NCI-H524 (cell line): ENCODE data around the gene TMEM100.

ENCODE experiments used
- DNase-seq, 2 experiments: peaks; one replicate each; lab custom pipeline; 2025; lab: John Stamatoyannopoulos, UW

TMEM100 gene

DNA sequence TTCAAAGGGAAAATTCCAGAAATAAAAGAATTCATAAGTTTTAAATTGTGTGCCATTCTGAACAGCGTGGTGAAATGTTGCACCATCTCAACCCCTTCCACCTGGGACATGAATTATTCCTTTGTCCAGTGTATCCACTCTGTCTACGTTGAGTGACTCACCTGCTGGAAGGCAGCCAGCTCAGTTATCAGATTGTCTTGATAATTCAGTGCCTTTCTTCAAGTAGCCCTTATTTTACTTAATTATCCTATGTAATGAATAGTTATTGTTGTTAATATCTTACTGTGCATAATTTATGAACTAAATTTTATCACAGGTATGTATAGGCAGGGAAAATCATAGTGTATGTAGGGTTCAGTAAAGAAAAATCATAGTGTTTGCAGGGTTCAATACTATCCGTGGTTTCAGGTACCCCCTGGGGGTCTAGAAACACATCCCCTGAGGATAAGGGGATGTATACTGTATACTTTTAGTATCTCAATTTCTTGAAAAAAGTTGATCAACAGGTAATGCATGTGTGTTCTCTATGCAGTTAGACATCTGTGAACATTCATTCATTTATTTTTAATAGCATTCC is 20.5 kb upstream of the TMEM100 start:
- DNase-seq = no peak

DNA sequence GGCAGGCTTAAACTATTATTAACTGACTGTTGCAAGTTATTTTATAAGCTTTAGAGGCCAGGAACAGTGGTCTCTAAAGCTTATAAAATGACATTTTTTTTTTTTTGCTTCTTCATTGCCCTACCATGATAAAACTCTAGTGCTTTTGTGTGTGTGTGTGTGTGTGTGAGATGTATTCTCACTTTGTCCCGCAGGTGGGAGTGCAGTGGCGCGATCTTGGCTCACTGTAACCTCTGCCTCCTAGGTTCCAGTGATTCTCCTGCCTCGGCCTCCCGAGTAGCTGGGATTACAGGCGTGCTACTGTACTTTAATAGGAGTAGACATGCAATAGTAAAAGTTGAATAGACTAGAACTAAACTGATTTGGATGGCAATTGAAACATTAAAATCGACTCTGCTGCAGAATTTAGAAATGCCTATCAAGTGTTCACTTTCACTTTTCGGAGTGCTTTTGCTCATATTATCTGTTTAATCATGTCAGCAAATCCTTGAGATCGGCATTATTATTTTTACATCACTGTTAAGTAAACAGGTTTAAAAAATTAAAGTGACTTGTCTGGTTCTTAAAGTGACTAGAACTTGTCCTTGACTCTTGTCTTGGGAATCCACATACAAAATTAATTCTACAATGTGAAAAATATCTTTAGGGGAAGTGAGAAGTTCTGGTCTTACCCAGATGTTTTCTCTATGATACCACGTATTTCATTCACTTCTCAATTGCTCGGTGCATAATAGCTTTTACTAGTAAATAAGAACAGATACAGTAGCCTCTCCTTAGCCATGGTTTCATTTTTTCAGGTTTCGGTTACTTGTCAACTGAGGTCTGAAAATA is 19.8 kb upstream of the TMEM100 start:
- no peak for DNase-seq

DNA sequence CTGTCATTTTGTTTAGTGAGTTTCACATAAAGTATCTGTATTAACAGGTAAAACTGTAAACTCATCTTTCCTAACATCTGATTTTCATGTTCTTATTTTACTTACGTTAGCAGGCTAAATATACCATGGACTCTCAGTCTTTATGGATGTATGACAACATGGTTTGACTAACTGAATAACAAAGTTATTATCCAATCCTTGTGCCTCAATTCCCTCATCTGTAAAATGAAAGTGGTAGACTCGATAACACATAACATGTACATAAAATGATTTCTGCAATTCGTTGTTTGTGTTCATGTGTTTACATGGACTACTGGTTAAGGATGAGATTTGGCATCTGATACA is 18.7 kb upstream of the TMEM100 start:
- DNase-seq = no peak

DNA sequence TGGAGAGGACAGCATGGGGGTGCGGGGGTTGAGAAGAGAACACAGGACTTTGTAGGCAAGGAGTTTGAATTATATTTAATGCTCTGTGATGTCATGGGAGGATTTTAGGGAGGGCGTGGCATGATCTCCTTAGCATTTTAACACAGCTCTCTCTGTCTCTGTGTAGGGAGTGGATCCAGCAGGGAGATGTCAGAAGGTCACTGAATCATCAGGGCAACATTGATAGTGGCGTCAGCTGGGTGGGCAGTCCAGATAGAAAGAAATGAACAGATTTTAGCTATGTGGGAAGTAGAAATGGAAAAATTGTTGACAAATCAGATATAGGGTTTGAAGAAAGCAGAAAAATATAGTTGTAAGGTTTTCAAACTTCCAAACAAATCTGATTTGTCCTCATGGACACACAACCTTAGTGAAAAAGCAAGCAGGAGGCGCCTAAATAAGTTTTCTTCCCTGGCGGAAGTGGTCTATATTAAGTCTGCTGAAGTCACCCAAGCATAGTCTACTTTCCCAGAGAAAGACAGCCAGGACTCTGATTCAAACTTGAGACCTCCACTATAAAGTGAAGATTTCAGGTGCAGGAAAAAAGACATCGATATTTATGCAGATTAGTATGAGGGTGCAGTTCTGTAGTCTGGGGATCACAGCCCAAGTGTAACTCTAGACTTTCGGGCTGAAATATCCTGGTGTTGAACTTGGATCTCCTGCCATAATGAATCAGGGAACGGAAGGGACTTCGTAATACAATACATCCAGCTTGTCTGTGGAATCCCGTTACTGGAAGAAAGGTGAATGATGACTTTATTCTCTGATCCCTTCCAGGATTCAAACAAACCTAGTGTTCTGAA is 18.1 kb upstream of the TMEM100 start:
- no peak for DNase-seq

DNA sequence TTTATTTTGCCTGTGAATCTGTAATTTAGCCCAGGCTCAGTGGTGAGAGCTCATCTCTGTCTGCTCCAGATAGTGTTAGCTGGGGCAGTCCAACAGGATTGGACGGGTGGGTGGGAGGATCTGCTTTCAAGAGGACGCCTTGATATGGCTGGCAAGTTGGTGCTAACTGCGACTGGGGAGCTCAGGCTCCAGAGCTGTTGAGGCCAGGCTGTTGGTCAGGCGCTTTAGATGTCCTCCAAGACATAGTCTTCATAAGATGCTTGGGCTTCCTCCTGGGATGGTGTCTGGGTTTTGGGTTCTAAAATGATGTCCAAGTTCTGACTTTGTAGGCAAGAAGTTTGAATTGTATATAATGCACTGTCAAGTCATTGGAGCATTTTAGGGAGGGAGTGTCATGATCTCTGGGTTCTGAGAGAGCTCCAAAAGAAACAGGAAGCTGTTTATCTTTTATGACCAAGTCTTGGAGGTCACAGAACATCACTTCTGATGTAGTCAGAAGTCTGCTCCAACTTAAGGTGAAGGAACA is 15.4 kb upstream of the TMEM100 start:
- no peak for DNase-seq

DNA sequence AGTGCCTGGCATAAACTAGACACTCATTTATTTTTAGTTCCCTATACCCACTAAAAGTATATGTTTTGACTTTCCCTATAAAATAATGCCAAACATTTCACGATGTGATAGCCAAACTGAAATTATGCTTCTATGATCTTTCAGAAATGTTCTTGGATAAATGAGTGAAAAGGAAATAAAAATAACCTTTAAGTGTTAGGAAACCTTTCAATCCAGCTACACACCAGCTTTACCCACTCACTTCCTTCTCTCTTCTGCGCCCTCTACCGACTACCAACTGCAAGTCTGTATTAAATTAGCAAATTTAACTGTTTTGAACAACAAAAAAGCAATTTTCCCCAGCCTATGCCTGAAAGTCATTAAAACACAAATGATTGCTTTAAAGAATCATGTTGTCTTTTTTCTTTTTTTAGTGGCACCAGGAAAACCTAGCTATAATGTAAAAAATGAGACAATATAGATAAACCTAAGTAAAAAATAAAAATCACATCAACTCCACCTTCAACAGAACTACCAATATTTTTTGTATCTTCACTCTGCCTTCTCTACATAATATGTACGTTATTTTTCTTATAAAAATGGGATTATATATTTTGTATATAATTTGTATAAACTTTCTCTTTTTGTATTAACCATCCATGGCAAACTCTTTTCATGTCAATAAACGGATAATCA is 13.2 kb upstream of the TMEM100 start:
- peak in 1 of 2 experiments; percentile 37 for DNase-seq

DNA sequence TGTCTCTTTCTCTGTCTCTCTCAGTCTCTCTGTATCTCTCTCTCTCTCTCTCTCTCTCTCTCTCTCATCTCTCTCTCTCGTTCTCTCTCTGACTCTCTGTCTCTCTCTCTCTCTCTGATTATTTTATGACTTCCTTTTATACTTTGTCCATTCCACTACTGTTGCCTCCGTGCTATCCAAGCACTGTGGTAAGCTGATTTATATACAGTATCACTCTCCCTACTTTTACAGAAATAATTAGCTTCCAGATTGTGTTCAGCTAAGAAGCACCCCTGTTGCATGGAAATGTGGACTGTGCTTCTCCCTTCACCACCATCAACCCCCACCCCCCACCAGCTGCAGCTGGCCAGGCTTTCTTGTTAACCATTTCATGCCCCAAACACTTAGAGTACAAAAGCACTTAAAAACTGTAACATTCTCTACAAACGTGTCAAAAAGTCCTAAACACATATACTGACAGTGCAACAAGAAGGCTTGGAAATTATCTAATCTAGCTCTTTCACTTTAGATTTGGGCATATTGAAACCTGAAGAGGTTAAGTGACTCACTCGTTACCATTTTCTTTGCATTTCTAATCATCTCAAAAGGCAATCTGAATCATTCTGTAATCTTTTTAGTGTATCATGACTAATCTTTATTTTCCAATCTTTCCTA is 11.6 kb upstream of the TMEM100 start:
- peak; percentile 20 to 54 for DNase-seq

DNA sequence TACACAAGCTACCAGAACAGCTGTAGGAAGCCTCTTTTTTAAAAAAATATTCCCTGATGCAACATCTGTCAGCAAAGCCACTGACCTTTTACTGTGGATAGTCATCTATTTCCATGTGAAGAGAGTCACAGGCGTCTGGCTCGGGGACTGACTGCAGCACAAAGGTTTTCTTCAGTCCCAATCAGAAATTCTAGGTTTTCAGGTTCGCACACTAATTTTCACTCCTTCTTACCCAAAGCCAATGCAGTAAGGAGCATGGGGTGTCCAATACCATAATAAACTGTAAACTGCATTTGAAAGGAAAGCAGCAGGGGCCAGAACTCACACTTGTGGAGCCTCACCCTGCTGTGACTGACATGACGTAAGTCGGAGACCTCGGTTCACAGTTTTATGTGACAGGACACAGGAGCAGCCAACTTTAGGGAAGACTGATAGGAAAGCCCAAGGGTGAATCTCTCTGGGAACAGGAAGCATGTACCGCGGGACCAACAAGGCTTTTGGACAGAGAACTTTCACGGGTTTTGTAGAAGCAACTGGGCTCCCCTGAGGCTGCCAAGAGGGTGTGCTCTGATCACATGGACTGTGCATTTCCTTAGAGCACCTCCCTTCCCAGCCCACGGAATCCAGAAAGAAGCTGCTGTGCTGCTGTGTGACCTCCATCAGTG is 9.1 kb upstream of the TMEM100 start:
- no peak for DNase-seq

DNA sequence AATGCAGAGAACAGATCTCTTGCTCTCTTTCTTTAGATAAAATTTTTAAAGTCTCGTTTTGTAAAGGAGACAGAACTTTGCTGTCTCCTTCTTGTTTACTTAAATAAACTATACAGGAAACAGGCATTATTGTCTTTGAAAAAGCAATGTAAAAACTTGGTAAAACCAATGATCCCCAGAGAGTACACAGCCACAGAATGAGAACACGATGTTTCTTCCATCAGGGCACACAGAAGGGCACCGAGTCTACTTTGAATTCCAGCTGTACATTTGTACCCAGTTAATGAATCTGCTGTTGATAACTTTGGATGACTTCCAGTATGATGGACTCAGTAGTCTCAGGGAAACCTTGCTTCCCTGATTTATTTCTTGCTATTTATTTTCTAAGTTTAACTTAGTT is 8.1 kb upstream of the TMEM100 start:
- DNase-seq = no peak

DNA sequence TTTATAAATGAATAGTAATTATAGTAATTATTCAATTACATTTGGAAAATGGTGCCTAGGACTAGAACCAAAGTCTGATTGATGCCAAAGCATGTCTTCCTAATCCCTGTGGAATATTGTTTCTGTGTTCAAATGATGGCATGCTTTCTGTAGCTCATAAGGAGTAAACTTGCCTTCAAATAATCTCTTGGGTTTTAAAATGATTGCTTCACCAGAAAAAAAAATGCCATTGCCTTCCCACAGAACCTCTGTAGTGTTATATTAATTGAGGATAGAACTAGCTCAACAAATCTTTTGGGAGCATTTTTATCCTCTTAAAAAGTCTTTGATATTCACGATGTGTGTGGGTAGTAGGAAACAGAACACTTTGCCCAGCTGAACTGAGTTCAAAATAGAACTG is 7.7 kb upstream of the TMEM100 start:
- no peak for DNase-seq

DNA sequence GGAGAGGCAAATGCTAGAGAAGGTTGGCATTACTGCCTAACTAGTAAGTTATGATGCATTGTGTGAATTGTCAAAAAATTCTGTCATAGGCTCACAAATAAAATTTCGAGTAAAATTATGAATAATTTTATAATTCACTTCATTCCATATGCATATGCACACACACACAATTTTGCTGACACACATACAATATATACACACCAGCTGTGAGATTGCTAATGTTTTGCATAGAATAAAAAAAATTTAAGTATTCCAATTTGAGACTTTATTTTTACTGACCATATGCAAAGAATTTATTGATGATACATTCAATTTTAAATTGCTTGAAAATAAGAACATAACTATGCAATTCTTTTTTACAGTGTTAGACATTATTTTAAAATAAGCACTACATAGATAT is 6.8 kb upstream of the TMEM100 start:
- DNase-seq = no peak

DNA sequence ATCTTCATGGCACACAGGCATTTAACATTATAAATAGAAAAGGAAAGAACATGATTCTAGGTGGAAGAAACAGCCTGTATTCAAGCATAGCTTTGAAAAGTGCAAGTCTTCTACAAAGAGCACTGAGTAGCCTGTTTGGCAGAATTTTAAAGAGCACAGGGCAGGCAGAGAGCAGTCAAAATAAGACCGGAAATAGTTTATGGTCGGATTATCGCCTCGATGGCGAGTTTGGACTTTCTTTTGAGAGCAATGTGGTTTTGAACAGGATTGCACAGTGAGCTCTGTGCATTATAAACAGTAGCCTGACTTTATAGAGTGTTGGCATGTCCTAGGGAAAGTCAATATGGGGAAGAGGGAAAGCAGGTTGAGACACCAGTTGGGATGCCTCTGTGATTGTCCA is 6.2 kb upstream of the TMEM100 start:
- DNase-seq = no peak

DNA sequence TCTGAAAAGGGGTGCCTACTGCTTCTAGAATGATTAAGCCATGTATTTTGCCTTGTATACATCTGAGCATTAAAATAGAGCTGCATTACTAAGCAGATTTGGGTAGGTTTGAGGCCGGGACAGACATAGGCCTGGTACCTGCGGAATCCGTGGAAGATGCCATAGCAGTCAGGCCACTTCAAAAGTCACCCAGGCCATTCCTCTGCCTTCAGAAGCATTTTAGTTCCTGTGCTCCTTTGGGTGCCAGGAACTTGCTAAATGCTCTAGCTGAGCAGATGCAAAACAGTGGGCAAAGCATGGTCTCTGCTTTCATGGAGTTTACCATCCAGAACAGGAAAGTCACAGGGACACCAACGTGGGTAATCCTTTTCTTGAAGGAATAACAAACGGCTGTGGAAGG is 5.7 kb upstream of the TMEM100 start:
- no peak for DNase-seq

DNA sequence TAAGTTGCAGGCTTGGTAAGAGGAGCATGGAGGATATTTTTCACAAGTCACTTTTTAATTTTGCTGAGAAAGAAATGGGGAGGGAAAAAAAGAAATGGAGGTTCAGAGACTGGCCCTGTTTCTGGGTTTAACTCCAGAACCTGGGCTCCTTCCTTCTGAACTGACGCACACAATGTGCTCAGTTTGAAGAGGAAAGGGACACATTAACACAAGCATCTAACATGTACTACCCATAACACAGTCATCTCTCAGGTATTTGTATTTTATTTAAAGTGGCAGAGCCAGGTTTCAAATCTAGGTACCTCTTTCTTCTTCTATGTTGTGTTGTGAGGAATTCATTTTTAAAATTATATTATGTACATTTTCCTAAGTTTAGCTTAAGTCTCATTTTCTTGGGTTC is 5.3 kb upstream of the TMEM100 start:
- DNase-seq = no peak

DNA sequence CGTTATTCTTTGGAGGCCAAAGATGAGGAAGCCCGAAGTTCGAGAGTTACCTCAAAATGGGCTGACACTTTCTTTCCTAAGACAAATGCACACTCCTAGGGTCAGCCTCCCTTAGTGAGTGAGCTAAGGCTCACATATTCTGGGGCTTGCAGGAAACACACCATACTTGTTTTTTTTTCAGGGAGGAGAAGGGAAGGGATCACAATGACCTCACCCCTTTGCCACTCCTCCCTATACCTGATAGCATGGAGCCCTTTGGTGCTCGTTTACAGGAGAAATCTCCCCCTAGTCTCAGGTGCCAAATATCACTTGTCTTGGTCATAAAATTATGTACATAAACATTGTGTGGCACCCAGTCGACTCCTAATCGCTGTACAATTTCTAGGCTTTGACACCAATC is 4.6 kb upstream of the TMEM100 start:
- no peak for DNase-seq

DNA sequence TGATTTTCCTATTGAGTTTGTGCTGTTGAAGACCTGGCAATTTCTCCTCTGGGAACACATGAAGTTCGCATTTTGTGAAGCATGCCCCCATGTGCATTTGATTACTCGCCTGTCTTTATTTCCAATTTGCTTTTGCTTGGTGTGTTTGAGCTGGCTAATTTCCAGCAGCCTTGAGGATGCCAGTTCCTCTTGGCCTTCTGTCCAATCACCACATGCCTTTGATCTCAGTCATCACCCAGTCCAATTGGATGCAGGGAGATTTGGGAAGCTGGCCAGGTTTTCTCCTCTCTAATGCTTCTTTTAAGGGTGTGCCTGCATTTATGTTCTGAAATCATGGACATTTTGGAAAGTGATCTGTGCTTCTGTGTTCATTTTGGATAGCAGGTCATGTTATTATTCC is 3.8 kb upstream of the TMEM100 start:
- peak in 1 of 2 experiments; percentile 6 for DNase-seq

DNA sequence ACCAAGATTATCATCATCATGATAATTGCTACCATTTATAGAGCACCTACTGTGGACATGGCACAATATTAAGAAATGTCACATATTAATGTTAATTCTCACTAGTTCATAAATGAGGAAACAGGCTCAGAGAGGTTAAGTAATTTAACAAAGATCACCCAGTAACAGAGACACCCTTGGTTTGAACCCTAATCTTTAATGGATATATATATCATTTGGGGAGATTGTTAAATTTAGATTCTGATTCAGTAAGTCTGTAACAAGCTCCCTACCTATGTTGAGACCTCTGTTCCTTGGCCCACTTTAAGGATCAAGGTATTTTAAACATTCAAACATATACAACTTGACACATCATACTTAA is 804 bp upstream of the TMEM100 start:
- no peak for DNase-seq

DNA sequence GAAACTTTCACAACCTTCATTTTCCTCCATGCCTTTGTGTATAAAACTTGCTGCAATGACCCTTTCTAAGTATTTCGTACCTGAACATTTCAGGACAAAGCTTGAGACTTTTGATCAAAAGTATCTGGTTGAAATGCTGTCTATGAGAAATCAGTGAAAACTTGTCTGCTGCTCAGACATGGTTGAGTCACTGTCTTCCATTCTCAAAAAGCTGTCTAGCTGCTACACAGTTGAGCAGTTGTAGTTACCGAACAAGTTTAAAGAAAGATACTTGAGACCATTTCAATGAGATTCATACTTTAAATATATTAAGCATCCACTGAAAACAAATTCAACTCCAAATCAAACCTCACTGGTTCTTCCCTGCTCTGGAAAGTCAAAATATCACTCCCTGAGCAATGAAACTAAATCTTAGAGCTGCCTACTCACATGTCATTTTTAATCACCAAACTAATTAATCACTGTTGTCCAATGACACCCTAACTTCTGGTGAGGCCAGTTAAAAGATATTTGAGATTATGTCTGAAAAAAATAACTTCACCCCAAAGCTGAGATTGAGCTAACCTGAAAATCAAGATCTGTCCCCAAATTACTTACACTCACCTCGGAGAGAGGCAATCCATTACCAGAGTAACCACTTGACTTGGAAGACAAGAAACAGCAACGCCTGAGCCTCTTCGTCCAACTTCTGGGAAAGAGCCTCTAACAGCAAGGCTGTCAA is 488 bp downstream of the TMEM100 start:
- DNase-seq = peak in 1 of 2 experiments; percentile 13

DNA sequence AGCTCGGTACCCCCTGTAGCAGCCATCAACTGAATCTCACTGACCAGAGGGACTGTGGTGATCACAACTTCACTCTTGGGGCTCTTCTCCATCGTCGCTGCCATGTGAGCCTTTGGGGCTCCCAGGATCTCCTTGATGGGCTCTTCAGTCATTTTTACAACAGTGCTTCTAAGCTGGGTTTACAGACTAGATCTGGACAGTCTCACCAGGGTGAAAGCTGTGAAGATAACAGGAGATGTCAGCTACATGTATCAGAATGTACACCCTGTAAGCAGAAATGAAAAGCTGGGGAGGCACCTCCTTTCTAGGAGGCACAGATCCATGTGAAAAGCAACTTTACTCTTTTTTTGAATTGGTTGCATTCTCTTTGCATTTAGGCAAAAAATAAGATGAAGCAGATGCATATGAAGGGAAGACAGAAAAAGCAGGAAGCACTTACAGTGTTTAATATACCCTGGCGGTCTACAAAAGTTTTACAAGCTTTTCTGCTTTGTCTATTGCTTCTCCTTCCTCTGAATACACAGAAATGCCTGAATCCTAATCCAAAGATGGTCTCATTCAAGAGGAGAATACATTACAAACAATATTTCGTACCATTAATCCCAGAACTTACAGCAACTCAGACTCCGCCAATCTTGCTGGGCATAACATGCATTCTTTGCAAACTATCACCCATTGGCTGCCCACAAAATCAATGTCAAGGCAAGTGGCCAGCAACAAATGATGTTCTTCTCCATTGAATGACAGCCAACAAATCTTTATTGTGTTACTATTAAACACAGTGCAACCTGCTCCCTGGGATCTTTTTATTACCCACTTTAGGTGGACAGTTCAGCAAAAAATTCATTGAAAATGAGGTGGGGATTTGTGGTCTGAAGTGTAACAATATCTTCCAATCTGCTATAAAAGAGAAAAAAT is 1.5 kb downstream of the TMEM100 start:
- DNase-seq = no peak
